HepG2 (cell line): ENCODE results near the gene MOV10L1. TPM values are rescaled to one million over a fixed set of nuclear protein-coding genes. Genes with fewer than 3 reads are reported as not detected.

Experiments
- BCL6 ChIP-seq: IDR thresholded peaks from 2 replicates; pipeline ENCODE4 v1.6.1; 2016; ENCODE audit warnings: missing genetic modification reagents, missing compliant biosample characterization
- CHCHD3 ChIP-seq: sonication (generic); formaldehyde crosslinking; IDR thresholded peaks from 2 replicates; pipeline ENCODE4 v1.8.0; 2022; ENCODE audit warnings: mild to moderate bottlenecking, missing genetic modification reagents, moderate library complexity
- CREB1 ChIP-seq, 2 experiments: fragments of 450-650 bp in 1 of 2; IDR thresholded peaks; 2 replicates each; pipeline ENCODE4 v1.6.1; 2016 to 2017; ENCODE audit warnings: control low read depth in 1 of 2, mild to moderate bottlenecking in 1 of 2, missing compliant biosample characterization in 1 of 2, missing genetic modification characterization in 1 of 2
- GABPA ChIP-seq, 2 experiments: IDR thresholded peaks; 2 replicates each; pipeline ENCODE4 v1.6.1; 2011 to 2016; ENCODE audit warnings: low read depth in 2 of 2, low read length in 1 of 2, missing biosample characterization in 1 of 2, missing genetic modification characterization in 1 of 2
- GLMP ChIP-seq: sonication (generic); formaldehyde crosslinking; IDR thresholded peaks from 2 replicates; pipeline ENCODE4 v1.9.0; 2021; ENCODE audit warnings: missing genetic modification reagents, mild to moderate bottlenecking, borderline replicate concordance
- HMGA1 ChIP-seq: sonication (generic); formaldehyde crosslinking; conservative IDR thresholded peaks from 2 replicates; pipeline ENCODE4 v1.4.0; 2020; ENCODE audit warnings: missing genetic modification reagents
- MIXL1 ChIP-seq: IDR thresholded peaks from 2 replicates; pipeline ENCODE4 v1.6.1; 2016
- POGK ChIP-seq: sonication (generic); formaldehyde crosslinking; conservative IDR thresholded peaks from 2 replicates; pipeline ENCODE4 v1.8.0; 2022; ENCODE audit warnings: mild to moderate bottlenecking, moderate library complexity, missing genetic modification reagents
- POLR2G ChIP-seq: fragments of 200-400 bp; formaldehyde crosslinking; IDR thresholded peaks from 2 replicates; pipeline ENCODE4 v1.6.1; 2018; ENCODE audit warnings: mild to moderate bottlenecking, low read depth, low read length, moderate library complexity
- RFXANK ChIP-seq: IDR thresholded peaks from 2 replicates; pipeline ENCODE4 v1.6.1; 2016
- SRSF1 ChIP-seq: fragments of 200-400 bp; formaldehyde crosslinking; optimal IDR thresholded peaks from 2 replicates; pipeline ENCODE3; 2017; ENCODE audit warnings: mild to moderate bottlenecking, low read depth, low read length, moderate library complexity
- STAG1 ChIP-seq: sonication (generic); formaldehyde crosslinking; IDR thresholded peaks from 2 replicates; pipeline ENCODE4 v1.4.0; 2020; ENCODE audit warnings: missing genetic modification reagents
- ZNF292 ChIP-seq: sonication (generic); formaldehyde crosslinking; IDR thresholded peaks from 2 replicates; pipeline ENCODE4 v1.8.1; 2022; ENCODE audit warnings: mild to moderate bottlenecking, low read depth, missing genetic modification reagents, borderline replicate concordance
- ZNF670 ChIP-seq: sonication (generic); formaldehyde crosslinking; IDR thresholded peaks from 2 replicates; pipeline ENCODE4 v1.8.0; 2022; ENCODE audit warnings: mild to moderate bottlenecking, missing genetic modification reagents, borderline replicate concordance
- polyA plus RNA-seq, 8 experiments: library from polyadenylated mRNA; depleted of rRNA in 3 of 8; stranded (reverse) in 7 of 8; unstranded in 1 of 8; fragments of >200 nt; fragmentation: Illumina TruSeq in 4 of 8; extraction: Trizol in 4 of 8; gene quantifications; 2 replicates each; pipeline versions ENCODE4 v1.2.1 to v1.2.3, GENCODE V29; 2011 to 2016; ENCODE audit warnings: low read depth in 4 of 8, missing spikeins in 1 of 8, mixed read lengths in 1 of 8; ENCODE audit not compliant: insufficient read depth in 1 of 8
- total RNA-seq, 5 experiments: library from RNA; depleted of rRNA; stranded (reverse); fragments of >200 nt; fragmentation: Illumina TruSeq; extraction: Trizol; gene quantifications; 2 replicates each; pipeline ENCODE4 v1.2.3, GENCODE V29; 2016; ENCODE audit warnings: low read depth in 1 of 5
- TF ChIP-seq, protein P1 (sequence below): IDR thresholded peaks from 2 replicates; pipeline ENCODE4 v1.6.1; 2016; ENCODE audit warnings: low read depth, missing genetic modification reagents, missing compliant biosample characterization
- TF ChIP-seq, protein P2 (sequence below): sonication (generic); formaldehyde crosslinking; IDR thresholded peaks from 2 replicates; pipeline ENCODE4 v1.5.1; 2020; ENCODE audit warnings: mild to moderate bottlenecking, moderate library complexity, missing genetic modification reagents
- TF ChIP-seq, protein P3 (sequence below): IDR thresholded peaks from 2 replicates; pipeline ENCODE4 v1.6.1; 2016; ENCODE audit warnings: low read depth, control low read depth

Gene MOV10L1
- total and polyA plus RNA-seq, 2 of the 13 experiments (the other 11 are each of a cell fraction or from before 2014, with no cell fraction given) = 0.11 to 0.12 TPM

DNA sequence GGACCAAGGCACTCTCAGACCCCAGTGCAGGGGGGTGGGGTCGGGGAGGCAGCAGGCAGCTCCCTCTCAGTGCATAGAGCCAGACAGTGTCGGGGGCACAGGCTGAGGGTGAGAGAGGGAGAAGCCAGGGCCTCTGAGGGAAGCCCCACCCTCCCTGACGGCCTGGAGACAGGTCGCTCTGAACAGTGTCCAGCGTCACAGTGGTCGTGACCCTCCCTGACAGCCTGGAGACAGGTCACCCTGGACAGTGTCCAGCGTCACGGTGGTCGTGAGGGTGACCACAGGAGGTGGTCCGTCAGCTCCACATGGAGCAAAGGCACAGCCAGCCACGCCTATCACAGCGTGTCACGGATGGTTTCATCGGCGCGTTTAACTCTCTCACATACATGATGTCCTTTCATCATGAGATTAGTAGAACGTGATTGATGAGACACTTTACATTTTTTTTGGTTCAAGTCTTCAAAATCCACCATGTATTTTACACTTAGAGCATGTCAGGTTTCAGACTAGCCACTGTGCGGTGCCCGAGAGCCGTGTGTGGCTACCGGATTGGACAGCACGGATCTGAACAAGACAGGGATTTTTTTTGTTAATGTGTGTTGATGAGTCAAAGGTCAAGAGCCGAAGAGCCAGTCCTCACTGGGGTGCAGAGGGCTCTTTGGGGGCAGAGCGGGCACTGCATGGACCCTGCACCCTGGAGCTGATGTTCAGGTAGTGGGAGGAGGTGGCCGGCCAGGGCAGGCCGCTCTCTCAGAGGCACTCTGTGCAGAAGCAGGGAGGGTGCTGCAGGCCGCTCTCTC is 56.8 kb downstream of the MOV10L1 start (continued):
- TF ChIP-seq, protein P1, sequence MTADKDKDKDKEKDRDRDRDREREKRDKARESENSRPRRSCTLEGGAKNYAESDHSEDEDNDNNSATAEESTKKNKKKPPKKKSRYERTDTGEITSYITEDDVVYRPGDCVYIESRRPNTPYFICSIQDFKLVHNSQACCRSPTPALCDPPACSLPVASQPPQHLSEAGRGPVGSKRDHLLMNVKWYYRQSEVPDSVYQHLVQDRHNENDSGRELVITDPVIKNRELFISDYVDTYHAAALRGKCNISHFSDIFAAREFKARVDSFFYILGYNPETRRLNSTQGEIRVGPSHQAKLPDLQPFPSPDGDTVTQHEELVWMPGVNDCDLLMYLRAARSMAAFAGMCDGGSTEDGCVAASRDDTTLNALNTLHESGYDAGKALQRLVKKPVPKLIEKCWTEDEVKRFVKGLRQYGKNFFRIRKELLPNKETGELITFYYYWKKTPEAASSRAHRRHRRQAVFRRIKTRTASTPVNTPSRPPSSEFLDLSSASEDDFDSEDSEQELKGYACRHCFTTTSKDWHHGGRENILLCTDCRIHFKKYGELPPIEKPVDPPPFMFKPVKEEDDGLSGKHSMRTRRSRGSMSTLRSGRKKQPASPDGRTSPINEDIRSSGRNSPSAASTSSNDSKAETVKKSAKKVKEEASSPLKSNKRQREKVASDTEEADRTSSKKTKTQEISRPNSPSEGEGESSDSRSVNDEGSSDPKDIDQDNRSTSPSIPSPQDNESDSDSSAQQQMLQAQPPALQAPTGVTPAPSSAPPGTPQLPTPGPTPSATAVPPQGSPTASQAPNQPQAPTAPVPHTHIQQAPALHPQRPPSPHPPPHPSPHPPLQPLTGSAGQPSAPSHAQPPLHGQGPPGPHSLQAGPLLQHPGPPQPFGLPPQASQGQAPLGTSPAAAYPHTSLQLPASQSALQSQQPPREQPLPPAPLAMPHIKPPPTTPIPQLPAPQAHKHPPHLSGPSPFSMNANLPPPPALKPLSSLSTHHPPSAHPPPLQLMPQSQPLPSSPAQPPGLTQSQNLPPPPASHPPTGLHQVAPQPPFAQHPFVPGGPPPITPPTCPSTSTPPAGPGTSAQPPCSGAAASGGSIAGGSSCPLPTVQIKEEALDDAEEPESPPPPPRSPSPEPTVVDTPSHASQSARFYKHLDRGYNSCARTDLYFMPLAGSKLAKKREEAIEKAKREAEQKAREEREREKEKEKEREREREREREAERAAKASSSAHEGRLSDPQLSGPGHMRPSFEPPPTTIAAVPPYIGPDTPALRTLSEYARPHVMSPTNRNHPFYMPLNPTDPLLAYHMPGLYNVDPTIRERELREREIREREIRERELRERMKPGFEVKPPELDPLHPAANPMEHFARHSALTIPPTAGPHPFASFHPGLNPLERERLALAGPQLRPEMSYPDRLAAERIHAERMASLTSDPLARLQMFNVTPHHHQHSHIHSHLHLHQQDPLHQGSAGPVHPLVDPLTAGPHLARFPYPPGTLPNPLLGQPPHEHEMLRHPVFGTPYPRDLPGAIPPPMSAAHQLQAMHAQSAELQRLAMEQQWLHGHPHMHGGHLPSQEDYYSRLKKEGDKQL (CRISPR knock-in tag) = no peak
- TF ChIP-seq, protein P2, sequence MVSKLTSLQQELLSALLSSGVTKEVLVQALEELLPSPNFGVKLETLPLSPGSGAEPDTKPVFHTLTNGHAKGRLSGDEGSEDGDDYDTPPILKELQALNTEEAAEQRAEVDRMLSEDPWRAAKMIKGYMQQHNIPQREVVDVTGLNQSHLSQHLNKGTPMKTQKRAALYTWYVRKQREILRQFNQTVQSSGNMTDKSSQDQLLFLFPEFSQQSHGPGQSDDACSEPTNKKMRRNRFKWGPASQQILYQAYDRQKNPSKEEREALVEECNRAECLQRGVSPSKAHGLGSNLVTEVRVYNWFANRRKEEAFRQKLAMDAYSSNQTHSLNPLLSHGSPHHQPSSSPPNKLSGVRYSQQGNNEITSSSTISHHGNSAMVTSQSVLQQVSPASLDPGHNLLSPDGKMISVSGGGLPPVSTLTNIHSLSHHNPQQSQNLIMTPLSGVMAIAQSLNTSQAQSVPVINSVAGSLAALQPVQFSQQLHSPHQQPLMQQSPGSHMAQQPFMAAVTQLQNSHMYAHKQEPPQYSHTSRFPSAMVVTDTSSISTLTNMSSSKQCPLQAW (CRISPR knock-in tag) = peak; percentile 80
- no peak for TF ChIP-seq HMGA1 (CRISPR knock-in tag)
- peak; percentile 42; the same call in 1 of the 2 replicates for TF ChIP-seq POLR2G
- no peak for TF ChIP-seq BCL6 (CRISPR knock-in tag)
- TF ChIP-seq, protein P3, sequence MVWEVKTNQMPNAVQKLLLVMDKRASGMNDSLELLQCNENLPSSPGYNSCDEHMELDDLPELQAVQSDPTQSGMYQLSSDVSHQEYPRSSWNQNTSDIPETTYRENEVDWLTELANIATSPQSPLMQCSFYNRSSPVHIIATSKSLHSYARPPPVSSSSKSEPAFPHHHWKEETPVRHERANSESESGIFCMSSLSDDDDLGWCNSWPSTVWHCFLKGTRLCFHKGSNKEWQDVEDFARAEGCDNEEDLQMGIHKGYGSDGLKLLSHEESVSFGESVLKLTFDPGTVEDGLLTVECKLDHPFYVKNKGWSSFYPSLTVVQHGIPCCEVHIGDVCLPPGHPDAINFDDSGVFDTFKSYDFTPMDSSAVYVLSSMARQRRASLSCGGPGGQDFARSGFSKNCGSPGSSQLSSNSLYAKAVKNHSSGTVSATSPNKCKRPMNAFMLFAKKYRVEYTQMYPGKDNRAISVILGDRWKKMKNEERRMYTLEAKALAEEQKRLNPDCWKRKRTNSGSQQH (CRISPR knock-in tag) = no peak
- no peak for TF ChIP-seq GLMP
- peak; percentile 93 for TF ChIP-seq ZNF292 (CRISPR knock-in tag)
- no peak for TF ChIP-seq ZNF670 (CRISPR knock-in tag)
- 0 out of 2 replicates have a peak, but pooled peaks have one; percentile 10 for TF ChIP-seq CREB1 (IDR thresholded peaks at IDR 0.05)
- TF ChIP-seq CREB1 (CRISPR knock-in tag; IDR thresholded peaks at IDR 0.05) = no peak
- 0 out of 2 replicates have a peak, but pooled peaks have one; percentile 51 for TF ChIP-seq MIXL1 (CRISPR knock-in tag)
- TF ChIP-seq RFXANK (CRISPR knock-in tag) = no peak
- no peak for TF ChIP-seq POGK (CRISPR knock-in tag)
- TF ChIP-seq CHCHD3 (CRISPR knock-in tag) = no peak
- TF ChIP-seq STAG1 (CRISPR knock-in tag) = peak; percentile 85
- no peak for TF ChIP-seq SRSF1
- TF ChIP-seq GABPA (IDR thresholded peaks at IDR 0.05; ENCODE audit: low read depth, low read length) = no peak
- TF ChIP-seq GABPA (CRISPR knock-in tag; IDR thresholded peaks at IDR 0.05; ENCODE audit: low read depth) = no peak
